Panc1 (cell line): ENCODE measurements around the gene PIGV. TPM values are rescaled to one million over a fixed set of nuclear protein-coding genes. Genes with fewer than 3 reads are reported as not detected.

Experiments used
- ATAC-seq: fragments of 200-7000 bp; cut with Tn5 transposase; 2 replicates; pipeline ENCODE4 v1.9.1; 2020; ENCODE audit warnings: mild to moderate bottlenecking, moderate library complexity
- BruUV-seq: library from RNA; stranded (reverse); fragments of 400-500 nt; replicated peaks from 2 replicates; lab custom pipeline; 2021; lab: Mats Ljungman, UMichigan
- CTCF ChIA-PET: fragments of 300-600 bp; sonication (Branson Sonifier 250); formaldehyde crosslinking; loops from one replicate; lab custom pipeline; 2022; ENCODE audit warnings: antibody characterized with exemption; lab: Charles Lee
- POLR2A ChIA-PET: fragments of 300-600 bp; sonication (Branson Sonifier 250); formaldehyde crosslinking; loops from one replicate; lab custom pipeline; 2022; ENCODE audit warnings: antibody characterized with exemption; lab: Charles Lee
- DNase-seq: peaks from one replicate; pipeline ENCODE4 v3.0.0-alpha.2; 2010; ENCODE audit warnings: low read depth, low spot score
- H3K27ac ChIP-seq: 2 replicates; pipeline ENCODE4 v1.5.1; 2011; ENCODE audit warnings: mild to moderate bottlenecking, low read length, inconsistent platforms
- H3K27me3 ChIP-seq: fragments of 200-500 bp; sonication (Bioruptor generic); 2 replicates; pipeline ENCODE4 v1.6.0; 2014; ENCODE audit warnings: low read length, inconsistent platforms; ENCODE audit not compliant: control insufficient read depth, insufficient read depth
- H3K36me3 ChIP-seq: fragments of 200-500 bp; sonication (Bioruptor generic); 2 replicates; pipeline ENCODE4 v1.5.1; 2014; ENCODE audit warnings: inconsistent platforms, mild to moderate bottlenecking, low read length, moderate library complexity; ENCODE audit not compliant: control insufficient read depth, insufficient read depth
- H3K4me1 ChIP-seq: 2 replicates; pipeline ENCODE4 v1.5.1; 2011; ENCODE audit warnings: inconsistent platforms, mild to moderate bottlenecking, low read length, moderate library complexity; ENCODE audit not compliant: control insufficient read depth, insufficient read depth
- H3K4me3 ChIP-seq, 2 experiments: 2 replicates each; pipeline ENCODE4 v1.5.1; 2011 to 2012; ENCODE audit warnings: low read depth in 2 of 2, low read length in 2 of 2, mild to moderate bottlenecking in 2 of 2, inconsistent platforms in 1 of 2, moderate library complexity in 1 of 2
- H3K9me3 ChIP-seq: fragments of 200-500 bp; sonication (Bioruptor generic); 2 replicates; pipeline ENCODE4 v1.5.1; 2014; ENCODE audit warnings: low read depth, mild to moderate bottlenecking, inconsistent platforms, low read length, moderate library complexity; ENCODE audit not compliant: control insufficient read depth, insufficient read depth
- POLR2AphosphoS5 ChIP-seq: IDR thresholded peaks from 2 replicates; pipeline ENCODE4 v1.6.1; 2012; ENCODE audit warnings: mild to moderate bottlenecking, low read depth, low read length, moderate library complexity
- SIN3A ChIP-seq: IDR thresholded peaks from 2 replicates; pipeline ENCODE4 v1.6.1; 2012; ENCODE audit warnings: low read depth, mild to moderate bottlenecking, low read length, moderate library complexity, borderline replicate concordance; ENCODE audit not compliant: insufficient read depth
- TCF7L2 ChIP-seq: IDR thresholded peaks from 2 replicates; pipeline ENCODE4 v1.6.1; 2011; ENCODE audit warnings: mild to moderate bottlenecking, low read depth, low read length, inconsistent platforms
- in situ Hi-C: cut with HindIII; loops from 2 replicates; pipeline ENCODE4 v1.10.0; 2016; ENCODE audit warnings: low sequenced_read_pairs, low pct_unique_long_range_greater_than_20kb
- intact Hi-C: fragments of 100-400 bp; cut with micrococcal nuclease; formaldehyde crosslinking; loops from one replicate; pipeline ENCODE4 v1.10.0; 2022; ENCODE audit not compliant: unreplicated experiment
- total RNA-seq: library from RNA; stranded (reverse); gene quantifications from one replicate; pipeline ENCODE4 v1.2.1, GENCODE V29; 2021; ENCODE audit not compliant: unreplicated experiment
- TF ChIP-seq, protein P1 (sequence below), 2 experiments: IDR thresholded peaks; 2 replicates each; pipeline ENCODE4 v1.6.1; 2011 to 2012; ENCODE audit warnings: low read depth in 2 of 2, control low read depth in 1 of 2, low read length in 1 of 2, mild to moderate bottlenecking in 1 of 2, moderate library complexity in 1 of 2; ENCODE audit not compliant: insufficient read depth in 1 of 2
- TF ChIP-seq, protein P2 (sequence below): fragments of 450-650 bp; IDR thresholded peaks from 2 replicates; pipeline ENCODE4 v1.5.1; 2017; ENCODE audit warnings: mild to moderate bottlenecking

Gene PIGV
- total RNA-seq, 1 experiment from 2014 or later = 20.1 TPM

DNA sequence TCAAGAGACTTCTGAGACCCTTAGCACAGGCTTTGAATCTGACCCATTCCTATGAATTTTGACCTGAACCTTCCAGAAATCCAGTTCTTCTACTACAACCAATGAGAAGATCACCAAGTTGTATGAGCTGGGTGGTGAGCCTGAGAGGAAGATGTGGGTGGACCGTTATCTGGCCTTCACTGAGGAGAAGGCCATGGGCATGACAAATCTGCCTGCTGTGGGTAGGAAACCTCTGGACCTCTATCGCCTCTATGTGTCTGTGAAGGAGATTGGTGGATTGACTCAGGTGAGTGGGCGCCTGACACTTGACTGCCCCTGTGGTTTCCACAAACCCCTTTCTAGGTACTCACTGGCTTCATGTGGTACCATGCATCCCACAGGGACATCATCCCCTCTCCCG is 20.0 kb upstream of the PIGV start:
- in situ Hi-C loops (no loop called here), intact Hi-C loops (no loop called here)
- peaks cover 16% of the 10 kb centered on the region for H3K4me1 ChIP-seq
- no peaks in the 10 kb centered on the region for H3K27me3 ChIP-seq
- H3K27ac ChIP-seq = no peak overlapping the region; the same call in 1 of the 2 replicates
- ChIA-PET CTCF (no interaction called here), POLR2A (no interaction called here)
- H3K4me3 ChIP-seq = no peak overlapping the region
- H3K9me3 ChIP-seq = no peaks in the 10 kb centered on the region
- peaks cover 48% of the 10 kb centered on the region for H3K36me3 ChIP-seq
- TF ChIP-seq, protein P1, sequence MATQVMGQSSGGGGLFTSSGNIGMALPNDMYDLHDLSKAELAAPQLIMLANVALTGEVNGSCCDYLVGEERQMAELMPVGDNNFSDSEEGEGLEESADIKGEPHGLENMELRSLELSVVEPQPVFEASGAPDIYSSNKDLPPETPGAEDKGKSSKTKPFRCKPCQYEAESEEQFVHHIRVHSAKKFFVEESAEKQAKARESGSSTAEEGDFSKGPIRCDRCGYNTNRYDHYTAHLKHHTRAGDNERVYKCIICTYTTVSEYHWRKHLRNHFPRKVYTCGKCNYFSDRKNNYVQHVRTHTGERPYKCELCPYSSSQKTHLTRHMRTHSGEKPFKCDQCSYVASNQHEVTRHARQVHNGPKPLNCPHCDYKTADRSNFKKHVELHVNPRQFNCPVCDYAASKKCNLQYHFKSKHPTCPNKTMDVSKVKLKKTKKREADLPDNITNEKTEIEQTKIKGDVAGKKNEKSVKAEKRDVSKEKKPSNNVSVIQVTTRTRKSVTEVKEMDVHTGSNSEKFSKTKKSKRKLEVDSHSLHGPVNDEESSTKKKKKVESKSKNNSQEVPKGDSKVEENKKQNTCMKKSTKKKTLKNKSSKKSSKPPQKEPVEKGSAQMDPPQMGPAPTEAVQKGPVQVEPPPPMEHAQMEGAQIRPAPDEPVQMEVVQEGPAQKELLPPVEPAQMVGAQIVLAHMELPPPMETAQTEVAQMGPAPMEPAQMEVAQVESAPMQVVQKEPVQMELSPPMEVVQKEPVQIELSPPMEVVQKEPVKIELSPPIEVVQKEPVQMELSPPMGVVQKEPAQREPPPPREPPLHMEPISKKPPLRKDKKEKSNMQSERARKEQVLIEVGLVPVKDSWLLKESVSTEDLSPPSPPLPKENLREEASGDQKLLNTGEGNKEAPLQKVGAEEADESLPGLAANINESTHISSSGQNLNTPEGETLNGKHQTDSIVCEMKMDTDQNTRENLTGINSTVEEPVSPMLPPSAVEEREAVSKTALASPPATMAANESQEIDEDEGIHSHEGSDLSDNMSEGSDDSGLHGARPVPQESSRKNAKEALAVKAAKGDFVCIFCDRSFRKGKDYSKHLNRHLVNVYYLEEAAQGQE (IDR thresholded peaks at IDR 0.05; ENCODE audit: insufficient read depth in 1 of 2, low read depth in 2 of 2, low read length in 1 of 2) = no peak
- TF ChIP-seq, protein P2, sequence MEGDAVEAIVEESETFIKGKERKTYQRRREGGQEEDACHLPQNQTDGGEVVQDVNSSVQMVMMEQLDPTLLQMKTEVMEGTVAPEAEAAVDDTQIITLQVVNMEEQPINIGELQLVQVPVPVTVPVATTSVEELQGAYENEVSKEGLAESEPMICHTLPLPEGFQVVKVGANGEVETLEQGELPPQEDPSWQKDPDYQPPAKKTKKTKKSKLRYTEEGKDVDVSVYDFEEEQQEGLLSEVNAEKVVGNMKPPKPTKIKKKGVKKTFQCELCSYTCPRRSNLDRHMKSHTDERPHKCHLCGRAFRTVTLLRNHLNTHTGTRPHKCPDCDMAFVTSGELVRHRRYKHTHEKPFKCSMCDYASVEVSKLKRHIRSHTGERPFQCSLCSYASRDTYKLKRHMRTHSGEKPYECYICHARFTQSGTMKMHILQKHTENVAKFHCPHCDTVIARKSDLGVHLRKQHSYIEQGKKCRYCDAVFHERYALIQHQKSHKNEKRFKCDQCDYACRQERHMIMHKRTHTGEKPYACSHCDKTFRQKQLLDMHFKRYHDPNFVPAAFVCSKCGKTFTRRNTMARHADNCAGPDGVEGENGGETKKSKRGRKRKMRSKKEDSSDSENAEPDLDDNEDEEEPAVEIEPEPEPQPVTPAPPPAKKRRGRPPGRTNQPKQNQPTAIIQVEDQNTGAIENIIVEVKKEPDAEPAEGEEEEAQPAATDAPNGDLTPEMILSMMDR = no peak
- TF ChIP-seq POLR2AphosphoS5 = no peak
- no peak for TF ChIP-seq TCF7L2
- no peak for TF ChIP-seq SIN3A
- ATAC-seq = no peak
- no peak for DNase-seq
- no TSS peak for BruUV-seq

DNA sequence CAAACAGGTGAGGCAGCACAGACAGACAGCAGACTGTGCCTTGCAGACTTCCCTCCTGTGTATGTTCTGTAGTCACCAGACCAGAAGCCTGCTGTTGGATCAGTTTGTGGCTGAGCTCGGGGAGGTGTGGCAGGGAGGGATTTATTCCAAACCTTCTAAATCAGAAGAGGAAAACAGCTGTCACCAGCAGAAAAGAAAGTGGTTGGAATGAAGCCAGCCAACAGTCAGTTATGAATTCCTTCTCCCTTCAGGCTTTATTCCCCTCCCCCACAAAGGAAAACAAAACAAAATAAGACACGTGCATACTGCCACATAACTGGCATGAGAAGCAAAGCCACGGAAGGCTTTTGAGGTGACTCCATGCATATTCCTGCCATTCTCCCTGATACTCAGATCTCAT is 19.0 kb upstream of the PIGV start:
- no peaks in the 10 kb centered on the region for H3K9me3 ChIP-seq
- peaks cover 47% of the 10 kb centered on the region for H3K36me3 ChIP-seq
- in situ Hi-C loops = no loop called here
- no peaks in the 10 kb centered on the region for H3K27me3 ChIP-seq
- ChIA-PET POLR2A (no interaction called here), CTCF (no interaction called here)
- ATAC-seq (no peak), DNase-seq (no peak)
- H3K27ac ChIP-seq = no peak overlapping the region
- intact Hi-C loops = no loop called here
- no TSS peak for BruUV-seq
- TF ChIP-seq POLR2AphosphoS5 = no peak
- TF ChIP-seq TCF7L2 = no peak
- TF ChIP-seq, protein P2 = no peak
- TF ChIP-seq, protein P1 (IDR thresholded peaks at IDR 0.05; ENCODE audit: insufficient read depth in 1 of 2, low read depth in 2 of 2, low read length in 1 of 2) = no peak
- no peak for TF ChIP-seq SIN3A
- peaks cover 16% of the 10 kb centered on the region for H3K4me1 ChIP-seq
- H3K4me3 ChIP-seq = no peak overlapping the region
